ENCODE results near the gene GGCX. TPM values are rescaled to one million over a fixed set of nuclear protein-coding genes. Genes with fewer than 3 reads are reported as not detected.

GGCX gene
- total and polyA plus RNA-seq, 2 donors (not counting 3 experiments of a cell fraction or from before 2014, with no cell fraction given), result 48.0 to 62.7 TPM

DNA sequence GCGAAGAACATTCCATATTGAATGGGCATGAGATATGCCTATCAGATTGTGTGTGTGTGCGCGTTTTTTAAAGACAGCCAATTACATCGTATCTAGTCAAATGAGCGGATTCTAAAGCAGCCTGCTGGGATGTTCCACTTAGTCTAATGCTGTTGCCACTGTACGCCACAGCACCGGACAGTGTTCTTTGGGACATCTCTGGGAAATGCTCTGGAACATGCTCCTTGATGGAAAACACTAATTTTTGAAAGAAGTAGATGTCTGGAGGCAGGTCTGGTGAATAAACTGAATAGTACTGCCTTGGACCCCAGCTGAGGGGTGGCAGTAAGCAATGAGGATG is 44.8 kb upstream of the GGCX start:
- FAIRE-seq, result no peak
- H3K4me2 ChIP-seq (ENCODE audit: insufficient read depth, low read length), result peak overlapping the region; percentile 43
- DNase-seq (ENCODE audit: low read depth, low spot score), result no peak
- peak overlapping the region; percentile 44 for H3K9ac ChIP-seq (replicated peaks; ENCODE audit: extremely low read depth, insufficient read depth, low read length)
- no peaks in the 10 kb centered on the region for H4K20me1 ChIP-seq (replicated peaks; ENCODE audit: control insufficient read depth, extremely low read depth, insufficient read depth, low read length)
- dilution Hi-C loops (cut with MboI; ENCODE audit: extremely low pct_ligation_motif_present, low sequenced_read_pairs) (no loop called here), intact Hi-C loops (cut with micrococcal nuclease) (no loop called here)
- no peak overlapping the region for H3K4me3 ChIP-seq (replicated peaks in 1 of 3; ENCODE audit: insufficient read depth in 1 of 3, low read depth in 1 of 3, low read length in 3 of 3)
- no peaks in the 10 kb centered on the region for H3K9me3 ChIP-seq (replicated peaks; ENCODE audit: control insufficient read depth, insufficient read depth, low read length)
- peaks cover 0 to 7% of the 10 kb centered on the region in 2 experiments for H3K36me3 ChIP-seq (ENCODE audit: control insufficient read depth in 2 of 2, extremely low read depth in 1 of 2, insufficient read depth in 2 of 2, low read length in 2 of 2)
- no peak for TF ChIP-seq EZH2 (IDR thresholded peaks at IDR 0.05; ENCODE audit: borderline replicate concordance, low read depth, low read length, severe bottlenecking)
- TF ChIP-seq POLR2A (IDR thresholded peaks at IDR 0.05; ENCODE audit: low read depth, low read length), result peak; percentile 8
- peak overlapping the region; percentile 66 for H3K27ac ChIP-seq (ENCODE audit: insufficient read depth, low read depth, low read length)
- CTCF ChIA-PET, result interaction anchor here (0.6 to 2.8 kb wide), 8 partner anchors 11 to 306 kb away, joined by 3 to 17 read pairs (median 3); partner anchors contain the start of genes MAT2A and RNF181
- POLR2A ChIA-PET, result interaction anchor here (0.9 to 1.2 kb wide), 3 partner anchors 10 to 56 kb away, joined by 3 to 5 read pairs (median 4); partner anchors contain the start of gene RNF181
- no peak overlapping the region for H2AFZ ChIP-seq (ENCODE audit: low read depth, low read length)
- no TSS peak for BruUV-seq (replicated peaks)
- H3K79me2 ChIP-seq (ENCODE audit: control insufficient read depth, insufficient read depth, low read length), result peaks cover 5% of the 10 kb centered on the region
- no peaks in the 10 kb centered on the region for H3K27me3 ChIP-seq (ENCODE audit: control insufficient read depth in 2 of 2, insufficient read depth in 2 of 2, low read length in 2 of 2)
- H3K4me1 ChIP-seq (ENCODE audit: control insufficient read depth, extremely low read depth, insufficient read depth, low read length), result peaks cover 32% of the 10 kb centered on the region
- H3K9me1 ChIP-seq (replicated peaks; ENCODE audit: control insufficient read depth, extremely low read depth, insufficient read depth, low read length), result no peaks in the 10 kb centered on the region

DNA sequence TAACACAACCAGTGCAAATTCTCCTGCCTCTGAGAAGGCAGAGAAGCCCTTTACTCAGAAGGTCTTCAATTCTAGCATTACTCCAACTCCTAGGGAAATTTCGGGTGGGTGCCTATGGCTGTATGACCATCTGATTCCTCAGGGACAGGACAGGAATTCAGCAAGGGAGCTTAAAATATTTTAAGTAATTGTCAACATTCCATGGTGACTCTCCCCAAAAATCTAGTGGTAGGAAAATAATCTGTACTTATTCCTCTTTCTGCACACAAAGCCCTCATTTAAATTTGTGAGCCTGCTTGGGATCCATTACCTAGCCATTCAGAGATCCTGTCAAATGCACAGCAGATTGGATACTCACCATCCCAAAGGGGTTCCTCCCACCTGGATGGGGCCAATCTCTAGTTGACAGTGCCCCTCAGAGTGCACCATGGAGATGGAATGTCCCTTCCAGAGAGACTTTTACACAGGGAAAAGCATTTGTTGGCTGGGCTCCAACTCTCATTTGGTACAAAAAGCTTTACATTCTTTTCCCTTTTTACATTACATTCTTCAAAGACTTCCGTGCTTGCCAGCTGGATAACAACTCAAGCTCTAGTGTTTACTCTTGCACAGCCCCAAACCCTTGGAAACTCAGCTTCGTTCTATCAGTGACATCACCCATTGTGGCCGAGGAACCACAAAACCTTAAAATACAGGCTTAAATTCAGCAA is 44.3 kb upstream of the GGCX start:
- DNase-seq (ENCODE audit: low read depth, low spot score), result peak; percentile 83
- H3K4me2 ChIP-seq (ENCODE audit: insufficient read depth, low read length), result peak overlapping the region; percentile 43
- ChIA-PET POLR2A (interaction anchor here (0.9 to 1.2 kb wide), 3 partner anchors 9 to 55 kb away, joined by 3 to 5 read pairs (median 4); partner anchors contain the start of gene RNF181), CTCF (interaction anchor here (0.6 to 2.8 kb wide), 8 partner anchors 11 to 305 kb away, joined by 3 to 17 read pairs (median 3); partner anchors contain the start of genes MAT2A and RNF181)
- H3K9ac ChIP-seq (replicated peaks; ENCODE audit: extremely low read depth, insufficient read depth, low read length), result peak overlapping the region; percentile 44
- BruUV-seq (replicated peaks), result no TSS peak
- peaks cover 30% of the 10 kb centered on the region for H3K4me1 ChIP-seq (ENCODE audit: control insufficient read depth, extremely low read depth, insufficient read depth, low read length)
- TF ChIP-seq MYC (IDR thresholded peaks at IDR 0.05; ENCODE audit: low read depth, low read length) (no peak), POLR2AphosphoS5 (IDR thresholded peaks at IDR 0.05; ENCODE audit: insufficient read depth, low read depth, low read length) (no peak), EZH2 (IDR thresholded peaks at IDR 0.05; ENCODE audit: borderline replicate concordance, low read depth, low read length, severe bottlenecking) (no peak), CTCF (IDR thresholded peaks at IDR 0.05; ENCODE audit: extremely low read depth in 1 of 2, insufficient read depth in 1 of 2, low read depth in 1 of 2, low read length in 2 of 2) (no peak), POLR2A (IDR thresholded peaks at IDR 0.05; ENCODE audit: low read depth, low read length) (peak; percentile 13), FOS (IDR thresholded peaks at IDR 0.05; ENCODE audit: borderline replicate concordance, insufficient read depth, low read length) (no peak), JUN (IDR thresholded peaks at IDR 0.05; ENCODE audit: borderline replicate concordance, insufficient read depth, insufficient read length, low read depth) (peak; percentile 33), MAX (IDR thresholded peaks at IDR 0.05; ENCODE audit: insufficient read depth, insufficient read length) (no peak), GATA2 (IDR thresholded peaks at IDR 0.05; ENCODE audit: insufficient read depth, insufficient read length, low read depth, low read length) (no peak)
- H4K20me1 ChIP-seq (replicated peaks; ENCODE audit: control insufficient read depth, extremely low read depth, insufficient read depth, low read length), result no peaks in the 10 kb centered on the region
- peak overlapping the region; percentile 66 for H3K27ac ChIP-seq (ENCODE audit: insufficient read depth, low read depth, low read length)
- H3K27me3 ChIP-seq (ENCODE audit: control insufficient read depth in 2 of 2, insufficient read depth in 2 of 2, low read length in 2 of 2), result no peaks in the 10 kb centered on the region
- FAIRE-seq, result peak; percentile 91
- no peak overlapping the region for H3K4me3 ChIP-seq (replicated peaks in 1 of 3; ENCODE audit: insufficient read depth in 1 of 3, low read depth in 1 of 3, low read length in 3 of 3)
- no peaks in the 10 kb centered on the region for H3K9me3 ChIP-seq (replicated peaks; ENCODE audit: control insufficient read depth, insufficient read depth, low read length)
- peaks cover 2% of the 10 kb centered on the region for H3K79me2 ChIP-seq (ENCODE audit: control insufficient read depth, insufficient read depth, low read length)
- no peaks in the 10 kb centered on the region for H3K9me1 ChIP-seq (replicated peaks; ENCODE audit: control insufficient read depth, extremely low read depth, insufficient read depth, low read length)
- dilution Hi-C loops (cut with MboI; ENCODE audit: extremely low pct_ligation_motif_present, low sequenced_read_pairs), result no loop called here
- intact Hi-C loops (cut with micrococcal nuclease), result no loop called here
- no peak overlapping the region for H2AFZ ChIP-seq (ENCODE audit: low read depth, low read length)
- peaks cover 0 to 7% of the 10 kb centered on the region in 2 experiments for H3K36me3 ChIP-seq (ENCODE audit: control insufficient read depth in 2 of 2, extremely low read depth in 1 of 2, insufficient read depth in 2 of 2, low read length in 2 of 2)
